Fibroblast of pulmonary artery (primary cell): ENCODE measurements around the gene NTM.
"Not testable (repeated sequence)": the region's sequence is repeated elsewhere in the genome, so short reads cannot be mapped to it uniquely, and the experiment has no call there.

ENCODE experiments used
- DNase-seq: peaks from one replicate; pipeline ENCODE4 v3.0.0-alpha.2; 2010; ENCODE audit warnings: low read depth
- H3K4me3 ChIP-seq: replicated peaks from 2 replicates; pipeline ENCODE4 v1.5.1; 2011; ENCODE audit warnings: low read depth, mild to moderate bottlenecking, control low read depth, low read length, moderate library complexity
- TF ChIP-seq, protein P1 (sequence below): IDR thresholded peaks from 2 replicates; pipeline ENCODE4 v1.5.1; 2011; ENCODE audit warnings: mild to moderate bottlenecking, control low read depth, low read length, inconsistent platforms; ENCODE audit errors: missing control alignments

NTM gene

DNA sequence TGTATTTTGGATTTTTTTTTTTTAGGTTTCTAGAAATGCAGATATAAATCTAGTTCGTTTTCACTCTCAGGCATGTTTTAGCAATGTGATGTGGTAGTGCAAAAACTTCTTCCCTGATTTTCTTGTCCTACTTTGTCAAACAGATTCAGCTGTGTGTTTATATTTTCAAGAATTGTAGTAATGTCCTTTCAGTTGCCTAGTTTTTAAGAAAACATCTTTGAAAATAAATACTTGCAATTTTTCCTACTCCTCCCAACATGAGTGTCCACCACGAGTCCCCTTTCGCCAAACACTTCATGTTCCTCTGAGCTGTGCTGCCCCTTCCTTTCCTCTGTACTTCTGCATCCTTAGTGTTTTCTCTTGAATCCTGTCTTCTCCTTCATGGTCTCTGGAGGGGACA lies 686.9 kb downstream of the NTM start:
- no peak overlapping the region for H3K4me3 ChIP-seq
- no peak for DNase-seq
- TF ChIP-seq, protein P1, sequence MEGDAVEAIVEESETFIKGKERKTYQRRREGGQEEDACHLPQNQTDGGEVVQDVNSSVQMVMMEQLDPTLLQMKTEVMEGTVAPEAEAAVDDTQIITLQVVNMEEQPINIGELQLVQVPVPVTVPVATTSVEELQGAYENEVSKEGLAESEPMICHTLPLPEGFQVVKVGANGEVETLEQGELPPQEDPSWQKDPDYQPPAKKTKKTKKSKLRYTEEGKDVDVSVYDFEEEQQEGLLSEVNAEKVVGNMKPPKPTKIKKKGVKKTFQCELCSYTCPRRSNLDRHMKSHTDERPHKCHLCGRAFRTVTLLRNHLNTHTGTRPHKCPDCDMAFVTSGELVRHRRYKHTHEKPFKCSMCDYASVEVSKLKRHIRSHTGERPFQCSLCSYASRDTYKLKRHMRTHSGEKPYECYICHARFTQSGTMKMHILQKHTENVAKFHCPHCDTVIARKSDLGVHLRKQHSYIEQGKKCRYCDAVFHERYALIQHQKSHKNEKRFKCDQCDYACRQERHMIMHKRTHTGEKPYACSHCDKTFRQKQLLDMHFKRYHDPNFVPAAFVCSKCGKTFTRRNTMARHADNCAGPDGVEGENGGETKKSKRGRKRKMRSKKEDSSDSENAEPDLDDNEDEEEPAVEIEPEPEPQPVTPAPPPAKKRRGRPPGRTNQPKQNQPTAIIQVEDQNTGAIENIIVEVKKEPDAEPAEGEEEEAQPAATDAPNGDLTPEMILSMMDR, result no peak

DNA sequence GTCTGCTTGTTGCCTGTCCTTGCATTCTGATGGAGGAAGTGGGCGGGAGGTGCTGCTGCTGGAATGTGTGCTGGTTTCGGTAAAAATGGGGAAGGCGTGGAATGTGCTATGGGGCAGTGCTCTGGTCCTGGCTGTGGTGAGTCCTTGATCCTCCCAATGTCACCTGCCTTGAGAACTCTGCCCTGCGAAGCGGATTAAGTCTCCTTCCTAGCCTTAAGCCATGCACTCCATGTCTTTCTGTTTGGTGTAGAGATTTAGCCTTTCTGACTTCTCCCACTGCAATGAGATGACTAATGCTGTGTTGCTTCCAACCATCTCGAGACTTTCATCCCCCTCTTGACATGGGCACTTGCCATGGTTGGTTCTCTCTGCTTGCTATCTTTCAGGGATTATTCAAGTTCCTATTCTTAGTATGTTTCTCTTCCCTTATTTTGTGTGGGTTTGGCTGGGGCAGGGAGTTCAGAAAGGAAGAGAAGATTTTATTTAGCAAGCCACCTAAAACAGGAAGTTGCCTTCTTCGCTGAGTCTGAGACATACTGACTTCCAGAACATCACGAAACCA lies 687.9 kb downstream of the NTM start:
- TF ChIP-seq, protein P1, result no peak
- H3K4me3 ChIP-seq, result no peak overlapping the region
- peak; percentile 55 for DNase-seq

DNA sequence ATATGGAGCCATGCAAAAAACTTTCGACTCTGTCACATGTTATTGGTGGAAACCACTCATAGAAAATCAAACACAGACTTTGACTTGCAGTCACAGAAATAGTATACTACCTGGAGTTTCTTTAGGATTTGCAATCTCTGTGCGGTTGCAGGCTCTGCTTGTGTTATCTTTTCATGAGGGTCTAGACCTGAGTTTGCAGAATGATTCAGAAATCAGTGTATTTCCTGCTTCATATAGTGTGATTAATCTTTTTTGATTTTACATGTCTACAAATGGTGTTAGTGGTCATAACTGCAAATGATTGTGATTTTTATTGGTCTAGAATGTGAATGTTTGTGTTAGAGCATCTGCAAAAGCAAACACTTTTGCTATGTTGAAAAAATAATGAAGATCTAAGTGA lies 690.2 kb downstream of the NTM start:
- no peak for DNase-seq
- no peak overlapping the region for H3K4me3 ChIP-seq
- TF ChIP-seq, protein P1, result no peak

DNA sequence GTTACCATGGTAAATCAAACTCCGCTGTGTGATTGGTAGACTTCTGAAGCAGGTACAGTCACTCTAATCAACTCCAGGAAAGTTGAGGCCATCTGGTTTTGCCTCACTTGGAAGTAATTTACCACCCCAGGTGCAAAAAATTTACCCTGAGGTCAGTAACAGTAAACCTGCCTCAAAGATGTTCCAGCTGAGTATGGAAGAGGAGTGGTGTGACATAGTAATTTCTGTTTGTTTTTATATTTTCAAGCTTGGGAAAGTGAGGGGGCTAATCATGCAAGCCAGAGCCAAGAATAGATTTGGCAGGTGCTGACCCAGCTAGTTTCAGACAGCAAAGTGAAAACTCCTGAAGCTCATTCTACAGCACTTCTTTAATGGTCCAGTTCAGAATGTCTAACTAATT lies 691.6 kb downstream of the NTM start:
- no peak for DNase-seq
- no peak overlapping the region for H3K4me3 ChIP-seq
- TF ChIP-seq, protein P1, result no peak

DNA sequence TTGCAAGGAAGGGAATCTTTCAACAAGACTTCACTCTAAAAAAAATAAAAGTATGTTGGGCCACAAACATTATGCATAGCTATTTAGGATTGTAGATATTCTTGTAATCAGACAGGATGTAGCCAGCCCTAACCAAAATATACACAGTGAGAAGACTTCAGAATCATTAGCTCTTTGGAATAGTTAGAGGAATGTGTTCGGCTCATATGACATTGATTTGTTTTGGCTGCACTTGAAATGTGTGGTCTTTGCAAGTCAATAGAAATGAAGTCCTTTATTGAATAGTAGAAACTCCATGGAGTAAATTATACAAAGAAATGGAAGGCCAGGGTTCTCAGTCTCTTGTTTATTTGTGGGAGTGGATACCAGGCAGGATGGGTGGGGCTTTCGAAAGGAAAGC lies 692.1 kb downstream of the NTM start:
- DNase-seq, result peak; percentile 24
- TF ChIP-seq, protein P1, result no peak
- no peak overlapping the region for H3K4me3 ChIP-seq

DNA sequence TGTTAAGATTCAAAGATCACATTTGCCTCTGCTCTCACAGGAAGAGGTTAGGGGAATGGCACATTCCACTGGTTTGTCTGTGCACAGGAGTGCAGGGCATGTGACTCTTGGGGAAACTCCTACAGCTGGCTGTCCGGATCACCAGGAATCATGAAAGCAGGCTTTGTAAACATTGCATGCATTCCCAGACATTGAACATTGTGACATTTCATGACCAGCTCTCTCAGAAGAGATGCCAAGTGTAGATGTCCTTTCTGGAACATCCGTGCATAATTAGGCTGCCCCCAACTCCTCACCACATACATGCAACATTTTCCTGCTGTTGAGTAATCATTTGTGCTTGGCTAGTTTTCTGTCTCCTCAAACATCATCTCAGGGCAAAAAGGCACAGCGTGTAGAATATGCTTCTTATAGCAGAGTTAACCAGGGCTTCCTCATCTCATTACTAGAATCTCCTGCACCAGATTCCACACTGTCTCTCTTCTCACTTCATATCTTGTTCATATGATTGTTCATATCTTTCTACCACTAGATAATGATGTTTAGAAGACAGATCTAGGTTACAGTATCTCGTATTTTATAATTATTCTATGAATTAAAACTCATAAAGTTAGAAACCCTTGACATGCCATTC lies 694.7 kb downstream of the NTM start:
- peak; percentile 98 for DNase-seq
- TF ChIP-seq, protein P1, result no peak

DNA sequence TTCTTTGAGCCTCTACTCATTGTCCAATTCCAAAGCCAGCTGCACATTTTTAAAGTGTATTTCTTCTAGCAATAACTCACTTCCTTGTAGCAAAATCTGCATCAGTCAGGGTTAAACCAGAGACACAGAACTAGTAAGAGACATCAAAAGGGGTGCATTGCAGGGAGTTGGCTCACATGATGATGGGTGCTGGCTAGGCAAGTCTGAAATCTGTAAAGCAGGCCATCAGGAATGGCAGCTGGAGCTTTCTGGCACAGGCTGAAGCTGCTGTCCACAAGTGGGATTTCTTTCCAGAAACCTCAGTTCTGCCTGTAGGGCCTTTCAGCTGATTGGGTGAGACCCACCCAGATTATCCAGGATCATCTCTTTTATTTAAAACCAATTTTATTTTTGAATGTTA lies 698.1 kb downstream of the NTM start:
- no peak for DNase-seq
- TF ChIP-seq, protein P1, result no peak
- no peak overlapping the region for H3K4me3 ChIP-seq

More for the DNA sequence above, 694.7 kb downstream of the NTM start:
- H3K4me3 ChIP-seq, result no peak overlapping the region

DNA sequence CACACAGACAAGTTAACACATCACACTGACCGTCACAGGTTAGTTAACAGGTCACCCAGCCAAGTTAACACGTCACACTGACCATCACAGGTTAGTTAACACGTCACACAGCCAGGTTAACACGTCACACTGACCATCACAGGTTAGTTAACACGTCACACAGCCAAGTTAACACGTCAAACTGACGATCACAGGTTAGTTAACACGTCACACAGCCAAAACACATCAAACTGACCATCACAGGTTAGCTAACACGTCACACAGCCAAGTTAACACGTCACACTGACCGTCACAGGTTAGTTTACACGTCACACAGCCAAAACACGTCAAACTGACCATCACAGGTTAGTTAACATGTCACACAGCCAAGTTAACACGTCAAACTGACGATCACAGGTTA lies 699.2 kb downstream of the NTM start:
- H3K4me3 ChIP-seq, DNase-seq: not testable (repeated sequence)

DNA sequence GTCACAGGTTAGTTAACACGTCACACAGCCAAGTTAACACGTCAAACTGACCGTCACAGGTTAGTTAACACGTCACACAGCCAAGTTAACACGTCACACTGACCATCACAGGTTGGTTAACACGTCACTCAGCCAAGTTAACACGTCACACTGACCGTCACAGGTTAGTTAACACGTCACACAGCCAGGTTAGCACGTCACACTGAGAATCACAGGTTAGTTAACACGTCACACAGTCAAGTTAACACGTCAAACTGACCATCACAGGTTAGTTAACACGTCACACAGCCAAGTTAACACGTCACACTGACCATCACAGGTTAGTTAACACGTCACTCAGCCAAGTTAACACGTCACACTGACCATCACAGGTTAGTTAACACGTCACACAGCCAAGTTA lies 700.5 kb downstream of the NTM start:
- not testable (repeated sequence) for H3K4me3 ChIP-seq, DNase-seq
